ENCODE measurements around the gene PARD3. TPM values are rescaled to one million over a fixed set of nuclear protein-coding genes. Genes with fewer than 3 reads are reported as not detected.

The PARD3 gene
- total RNA-seq, 3 donors from 2014 or later = 48.2 to 93.7 (median 60.6) TPM

- H3K4me3 ChIP-seq = no peak overlapping the region
- intact Hi-C loops (cut with DNase I; ENCODE audit: low total_unique reads) = no loop called here
- no peak for DNase-seq (ENCODE audit: low spot score in 2 of 2)
- H3K27ac ChIP-seq = no peak overlapping the region
- H3K27me3 ChIP-seq = no peaks in the 10 kb centered on the region
- no peaks in the 10 kb centered on the region for H3K36me3 ChIP-seq
- no peaks in the 10 kb centered on the region for H3K9me3 ChIP-seq
- H3K4me1 ChIP-seq = peaks cover 0 to 3% of the 10 kb centered on the region in 2 donors
- TF ChIP-seq CTCF (IDR thresholded peaks at IDR 0.05) (no peak), POLR2AphosphoS5 (IDR thresholded peaks at IDR 0.05) (no peak), POLR2A (IDR thresholded peaks at IDR 0.05) (no peak)
These were observed 98.9 kb downstream of the PARD3 start for GRCh38 chr10:34716234-34716633.

GRCh38 chr10:34715511-34716187, 99.4 kb downstream of the PARD3 start:
- Histone ChIP-seq H3K27me3 (no peaks in the 10 kb centered on the region), H3K27ac (no peak overlapping the region), H3K4me1 (peaks cover 0 to 3% of the 10 kb centered on the region in 2 donors), H3K9me3 (no peaks in the 10 kb centered on the region), H3K4me3 (no peak overlapping the region), H3K36me3 (no peaks in the 10 kb centered on the region)
- no peak for DNase-seq (ENCODE audit: low spot score in 2 of 2)
- TF ChIP-seq CTCF (IDR thresholded peaks at IDR 0.05) (no peak), POLR2AphosphoS5 (IDR thresholded peaks at IDR 0.05) (no peak), POLR2A (IDR thresholded peaks at IDR 0.05) (no peak)
- intact Hi-C loops (cut with DNase I; ENCODE audit: low total_unique reads) = no loop called here

- TF ChIP-seq POLR2AphosphoS5 (IDR thresholded peaks at IDR 0.05) = no peak
- no peak for TF ChIP-seq POLR2A (IDR thresholded peaks at IDR 0.05)
- TF ChIP-seq CTCF (IDR thresholded peaks at IDR 0.05) = no peak
- peak overlapping the region in 1 of 2 donors; percentile 60 for H3K27ac ChIP-seq
- no peak overlapping the region for H3K4me3 ChIP-seq
- H3K4me1 ChIP-seq = peaks cover 0 to 3% of the 10 kb centered on the region in 2 donors
- DNase-seq (ENCODE audit: low spot score in 2 of 2) = no peak
- intact Hi-C loops (cut with DNase I; ENCODE audit: low total_unique reads) = no loop called here
- no peaks in the 10 kb centered on the region for H3K36me3 ChIP-seq
- H3K27me3 ChIP-seq = no peaks in the 10 kb centered on the region
- H3K9me3 ChIP-seq = no peaks in the 10 kb centered on the region
These were observed 101.2 kb downstream of the PARD3 start for GRCh38 chr10:34713875-34714274.

DNA sequence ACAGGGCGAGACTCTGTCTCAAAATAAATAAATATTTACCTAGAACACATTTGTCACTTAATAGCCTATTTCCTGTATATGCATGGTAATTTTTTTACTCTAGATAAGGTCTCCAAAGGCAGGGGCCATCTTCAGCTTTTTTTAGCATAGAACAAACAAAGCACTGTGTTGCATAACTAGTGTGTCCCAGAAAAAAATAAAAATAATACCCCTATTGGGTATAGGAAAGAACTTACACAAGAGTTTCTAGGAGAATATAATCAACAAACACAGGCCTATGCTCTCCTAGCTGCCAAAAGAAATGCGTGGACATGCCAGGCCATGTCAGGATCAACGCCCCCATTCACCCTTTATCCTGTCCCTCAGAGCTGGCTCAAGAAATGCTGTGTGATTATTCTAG, 103.6 kb downstream of the PARD3 start:
- intact Hi-C loops (cut with DNase I; ENCODE audit: low total_unique reads) = no loop called here
- H3K36me3 ChIP-seq = no peaks in the 10 kb centered on the region

More for the DNA sequence above, 103.6 kb downstream of the PARD3 start:
- Histone ChIP-seq H3K4me3 (no peak overlapping the region), H3K9me3 (no peaks in the 10 kb centered on the region), H3K27ac (peak overlapping the region; percentile 71 to 73), H3K27me3 (no peaks in the 10 kb centered on the region), H3K4me1 (peaks cover 0 to 3% of the 10 kb centered on the region in 2 donors)
- no peak for DNase-seq (ENCODE audit: low spot score in 2 of 2)
- no peak for TF ChIP-seq CTCF (IDR thresholded peaks at IDR 0.05)
- TF ChIP-seq POLR2A (IDR thresholded peaks at IDR 0.05) = no peak
- TF ChIP-seq POLR2AphosphoS5 (IDR thresholded peaks at IDR 0.05) = no peak
